ENCODE data around the gene ATP11B.

GRCh38 chr3:182803596-182803995 is 10.3 kb downstream of the ATP11B start:
- TF ChIP-seq EZH2phosphoT487 (IDR thresholded peaks at IDR 0.05; ENCODE audit: borderline replicate concordance, low read length) = no peak
- TF ChIP-seq, protein P1, sequence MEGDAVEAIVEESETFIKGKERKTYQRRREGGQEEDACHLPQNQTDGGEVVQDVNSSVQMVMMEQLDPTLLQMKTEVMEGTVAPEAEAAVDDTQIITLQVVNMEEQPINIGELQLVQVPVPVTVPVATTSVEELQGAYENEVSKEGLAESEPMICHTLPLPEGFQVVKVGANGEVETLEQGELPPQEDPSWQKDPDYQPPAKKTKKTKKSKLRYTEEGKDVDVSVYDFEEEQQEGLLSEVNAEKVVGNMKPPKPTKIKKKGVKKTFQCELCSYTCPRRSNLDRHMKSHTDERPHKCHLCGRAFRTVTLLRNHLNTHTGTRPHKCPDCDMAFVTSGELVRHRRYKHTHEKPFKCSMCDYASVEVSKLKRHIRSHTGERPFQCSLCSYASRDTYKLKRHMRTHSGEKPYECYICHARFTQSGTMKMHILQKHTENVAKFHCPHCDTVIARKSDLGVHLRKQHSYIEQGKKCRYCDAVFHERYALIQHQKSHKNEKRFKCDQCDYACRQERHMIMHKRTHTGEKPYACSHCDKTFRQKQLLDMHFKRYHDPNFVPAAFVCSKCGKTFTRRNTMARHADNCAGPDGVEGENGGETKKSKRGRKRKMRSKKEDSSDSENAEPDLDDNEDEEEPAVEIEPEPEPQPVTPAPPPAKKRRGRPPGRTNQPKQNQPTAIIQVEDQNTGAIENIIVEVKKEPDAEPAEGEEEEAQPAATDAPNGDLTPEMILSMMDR (IDR thresholded peaks at IDR 0.05; ENCODE audit: low read depth, low read length, poor library complexity, severe bottlenecking) = no peak
